GM10266 (cell line): ENCODE data around the gene RCAN3.

Experiments
- DNase-seq: peaks from one replicate; pipeline ENCODE4 v3.0.0; 2012; ENCODE audit errors: extremely low spot score
- CTCF ChIP-seq: IDR thresholded peaks from 2 replicates; pipeline ENCODE4 v1.5.1; 2012; ENCODE audit warnings: mild to moderate bottlenecking, low read depth; ENCODE audit not compliant: control insufficient read depth, insufficient read depth; ENCODE audit errors: missing control alignments

The RCAN3 gene

GRCh38 chr1:24570265-24571125, 67.9 kb downstream of the RCAN3 start:
- TF ChIP-seq CTCF = no peak

GRCh38 chr1:24572301-24572700, 69.7 kb downstream of the RCAN3 start:
- no peak for DNase-seq
- TF ChIP-seq CTCF = no peak

More at GRCh38 chr1:24570265-24571125, 67.9 kb downstream of the RCAN3 start:
- no peak for DNase-seq

DNA sequence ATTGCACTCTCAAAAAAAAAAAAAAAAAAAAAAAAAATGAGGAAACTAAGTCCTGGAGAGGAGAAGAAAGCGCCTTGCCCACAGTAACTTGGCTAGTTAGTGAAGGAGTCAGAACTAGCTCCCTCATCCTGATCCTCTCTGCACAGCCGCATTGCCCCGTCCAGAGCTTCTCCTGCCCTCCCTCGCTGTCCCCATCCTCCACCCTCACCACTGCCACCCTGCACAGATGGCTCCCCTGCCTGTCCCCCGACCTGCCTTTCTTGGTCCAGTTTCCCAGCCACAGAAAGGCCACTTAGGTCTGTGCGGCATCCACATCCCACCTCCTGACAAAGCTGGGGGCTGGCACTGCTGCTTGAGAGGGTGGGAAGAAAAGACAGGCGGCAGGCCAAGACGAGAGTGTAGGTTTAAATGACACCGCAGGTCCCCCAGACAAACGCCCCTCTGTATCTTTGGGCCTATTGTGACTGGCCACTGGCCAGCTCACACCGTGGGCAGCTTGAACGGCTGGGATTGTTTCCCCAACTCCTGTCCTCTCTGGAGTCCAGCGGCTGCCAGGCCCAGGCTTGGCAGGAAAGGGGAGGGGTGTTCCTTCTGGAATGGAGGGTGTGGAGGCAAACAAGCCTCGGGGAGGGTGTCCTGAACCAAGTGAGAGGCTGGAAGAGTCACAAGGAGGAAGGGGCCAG, 73.4 kb downstream of the RCAN3 start:
- no peak for TF ChIP-seq CTCF
- DNase-seq = no peak

DNA sequence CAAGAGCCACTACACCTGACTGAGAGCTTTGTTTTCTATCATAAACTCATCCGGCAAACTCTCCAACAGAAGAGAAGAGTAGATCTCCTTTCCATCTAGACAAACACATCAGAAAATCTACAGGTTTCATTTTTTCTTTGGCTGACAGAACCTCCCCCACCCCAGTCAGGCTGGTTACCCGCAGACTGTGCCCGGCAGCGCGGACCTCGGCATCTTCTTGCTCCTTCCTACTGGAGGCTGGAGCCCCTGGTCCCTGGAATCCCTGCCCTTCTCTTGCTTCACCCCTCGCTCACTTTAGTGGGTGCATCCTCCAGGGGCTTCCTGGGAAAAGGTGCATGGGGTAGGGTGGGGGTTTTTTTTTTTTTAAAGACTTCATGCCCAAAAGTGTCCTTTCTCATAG, 76.2 kb downstream of the RCAN3 start:
- DNase-seq = no peak
- no peak for TF ChIP-seq CTCF

DNA sequence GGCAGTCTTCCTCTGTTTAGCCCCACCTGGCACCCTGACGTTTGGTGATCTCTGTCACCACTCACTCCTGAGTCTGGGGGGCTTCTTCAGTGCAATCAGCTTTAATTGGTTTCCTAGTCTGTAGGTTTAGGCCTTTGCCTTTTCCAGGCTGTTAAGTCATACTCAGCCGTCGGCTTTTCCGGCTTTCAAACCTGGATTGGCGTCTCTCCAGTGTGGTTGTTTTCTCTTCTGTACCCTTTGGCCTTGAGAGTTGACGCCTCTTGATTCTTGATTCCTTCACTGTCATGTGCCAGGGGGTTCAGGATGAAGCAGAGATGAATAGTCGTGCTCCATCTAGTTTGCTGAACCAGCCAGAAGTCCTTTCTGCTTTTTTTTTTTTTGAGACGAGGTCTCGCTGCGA, 78.1 kb downstream of the RCAN3 start:
- DNase-seq = no peak
- no peak for TF ChIP-seq CTCF

- no peak for DNase-seq
- no peak for TF ChIP-seq CTCF
Measured at GRCh38 chr1:24584171-24584647, 81.6 kb downstream of the RCAN3 start.

- no peak for TF ChIP-seq CTCF
- no peak for DNase-seq
Measured at GRCh38 chr1:24586119-24586518, 83.5 kb downstream of the RCAN3 start.
